ENCODE measurements around the gene ZNF697.

The ZNF697 gene

DNA sequence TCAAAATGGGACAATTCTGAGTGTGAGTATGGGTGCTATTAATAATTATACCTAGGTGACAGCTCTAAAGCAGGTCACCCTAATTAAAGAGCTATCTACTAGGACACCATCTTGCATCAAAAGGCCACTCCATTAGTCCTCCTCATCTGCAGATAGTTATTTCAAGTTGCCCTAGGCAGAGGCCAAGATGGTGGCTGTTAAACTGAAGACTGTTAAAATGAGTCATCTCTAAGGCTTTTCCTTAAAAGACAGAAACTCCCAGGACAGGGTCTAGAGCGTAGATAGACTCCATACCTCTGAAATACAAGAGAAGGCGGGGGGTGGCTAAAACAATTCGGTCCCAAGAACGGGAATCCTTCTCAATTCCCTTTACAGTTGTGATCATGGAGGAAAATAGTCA, 4.5 kb upstream of the ZNF697 start:
- no peaks in the 10 kb centered on the region for H3K27me3 ChIP-seq (ENCODE audit: low read length)
- no peaks in the 10 kb centered on the region for H3K9me3 ChIP-seq (ENCODE audit: insufficient read depth, low read length)
- H3K79me2 ChIP-seq (ENCODE audit: insufficient read depth, low read length): no peaks in the 10 kb centered on the region
- TF ChIP-seq, protein P1, sequence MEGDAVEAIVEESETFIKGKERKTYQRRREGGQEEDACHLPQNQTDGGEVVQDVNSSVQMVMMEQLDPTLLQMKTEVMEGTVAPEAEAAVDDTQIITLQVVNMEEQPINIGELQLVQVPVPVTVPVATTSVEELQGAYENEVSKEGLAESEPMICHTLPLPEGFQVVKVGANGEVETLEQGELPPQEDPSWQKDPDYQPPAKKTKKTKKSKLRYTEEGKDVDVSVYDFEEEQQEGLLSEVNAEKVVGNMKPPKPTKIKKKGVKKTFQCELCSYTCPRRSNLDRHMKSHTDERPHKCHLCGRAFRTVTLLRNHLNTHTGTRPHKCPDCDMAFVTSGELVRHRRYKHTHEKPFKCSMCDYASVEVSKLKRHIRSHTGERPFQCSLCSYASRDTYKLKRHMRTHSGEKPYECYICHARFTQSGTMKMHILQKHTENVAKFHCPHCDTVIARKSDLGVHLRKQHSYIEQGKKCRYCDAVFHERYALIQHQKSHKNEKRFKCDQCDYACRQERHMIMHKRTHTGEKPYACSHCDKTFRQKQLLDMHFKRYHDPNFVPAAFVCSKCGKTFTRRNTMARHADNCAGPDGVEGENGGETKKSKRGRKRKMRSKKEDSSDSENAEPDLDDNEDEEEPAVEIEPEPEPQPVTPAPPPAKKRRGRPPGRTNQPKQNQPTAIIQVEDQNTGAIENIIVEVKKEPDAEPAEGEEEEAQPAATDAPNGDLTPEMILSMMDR (IDR thresholded peaks at IDR 0.05; ENCODE audit: insufficient read depth, low read length, poor library complexity, severe bottlenecking): no peak
- TF ChIP-seq EZH2phosphoT487 (conservative IDR thresholded peaks at IDR 0.05; ENCODE audit: low read length): no peak
- H3K9me2 ChIP-seq (replicated peaks; ENCODE audit: insufficient read depth, low read length): no peaks in the 10 kb centered on the region
- H3K27ac ChIP-seq (ENCODE audit: low read depth, low read length): no peak overlapping the region
- no peak overlapping the region for H2AFZ ChIP-seq (ENCODE audit: low read depth, low read length, severe bottlenecking)
- H3K4me2 ChIP-seq (ENCODE audit: low read depth, low read length, poor library complexity, severe bottlenecking): no peak overlapping the region
- no peak overlapping the region for H3K9ac ChIP-seq (ENCODE audit: low read length)
- H4K20me1 ChIP-seq (ENCODE audit: low read depth, low read length): no peaks in the 10 kb centered on the region
- no peaks in the 10 kb centered on the region for H3F3A ChIP-seq (ENCODE audit: insufficient read depth)
- H3K36me3 ChIP-seq (ENCODE audit: low read length): no peaks in the 10 kb centered on the region
- H3K4me3 ChIP-seq (ENCODE audit: insufficient read depth, low read length, poor library complexity, severe bottlenecking): no peak overlapping the region

DNA sequence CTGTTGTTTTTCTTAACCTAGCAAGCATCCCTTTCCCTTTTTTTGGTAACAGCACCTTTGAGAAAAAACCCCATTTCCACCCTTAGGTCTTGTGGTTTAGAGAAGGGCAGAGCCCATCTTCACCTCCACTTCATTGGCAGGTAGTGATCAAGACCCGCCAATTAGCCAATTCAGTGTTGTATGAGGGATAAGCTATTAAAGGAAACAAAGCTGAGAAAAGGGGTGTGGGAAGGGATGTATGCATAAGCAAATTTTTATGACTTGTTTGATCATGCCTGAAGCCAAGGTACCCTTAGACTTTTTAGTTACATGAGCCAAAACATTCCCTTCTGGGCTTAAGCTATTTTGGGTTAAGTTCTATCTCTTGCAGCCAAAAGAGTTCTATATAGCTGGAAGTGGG, 3.6 kb upstream of the ZNF697 start:
- no peak overlapping the region for H3K9ac ChIP-seq (ENCODE audit: low read length)
- H3K79me2 ChIP-seq (ENCODE audit: insufficient read depth, low read length): no peaks in the 10 kb centered on the region
- no peaks in the 10 kb centered on the region for H3K27me3 ChIP-seq (ENCODE audit: low read length)

DNA sequence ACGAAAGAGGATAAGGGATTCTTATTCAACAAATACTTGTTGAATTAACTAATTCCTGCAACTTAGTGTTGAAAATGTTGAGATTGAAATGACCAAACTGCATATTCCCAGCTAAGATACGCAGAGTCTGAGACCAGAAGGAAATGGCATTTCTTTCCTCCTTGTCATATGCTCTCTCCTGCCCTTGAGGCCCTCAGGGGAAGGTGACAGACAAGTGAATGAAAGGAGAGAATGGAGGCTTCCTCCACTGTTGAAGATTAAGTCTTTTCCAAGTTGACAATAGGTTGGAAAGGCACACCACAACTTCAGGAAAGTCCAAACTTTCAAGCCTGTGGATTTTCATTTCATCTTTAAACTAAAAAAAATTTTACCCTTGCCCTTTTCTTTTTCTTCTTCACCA, 3.1 kb upstream of the ZNF697 start:
- no peaks in the 10 kb centered on the region for H3K36me3 ChIP-seq (ENCODE audit: low read length)
- H3K27me3 ChIP-seq (ENCODE audit: low read length): no peaks in the 10 kb centered on the region
- H3K79me2 ChIP-seq (ENCODE audit: insufficient read depth, low read length): no peaks in the 10 kb centered on the region
- H3K27ac ChIP-seq (ENCODE audit: low read depth, low read length): no peak overlapping the region
- H3K4me3 ChIP-seq (ENCODE audit: insufficient read depth, low read length, poor library complexity, severe bottlenecking): no peak overlapping the region
- H4K20me1 ChIP-seq (ENCODE audit: low read depth, low read length): no peaks in the 10 kb centered on the region
- no peak overlapping the region for H3K4me2 ChIP-seq (ENCODE audit: low read depth, low read length, poor library complexity, severe bottlenecking)
- no peak overlapping the region for H2AFZ ChIP-seq (ENCODE audit: low read depth, low read length, severe bottlenecking)
- no peaks in the 10 kb centered on the region for H3K9me2 ChIP-seq (replicated peaks; ENCODE audit: insufficient read depth, low read length)
- no peak for TF ChIP-seq EZH2phosphoT487 (conservative IDR thresholded peaks at IDR 0.05; ENCODE audit: low read length)
- TF ChIP-seq, protein P1 (IDR thresholded peaks at IDR 0.05; ENCODE audit: insufficient read depth, low read length, poor library complexity, severe bottlenecking): no peak
- no peak overlapping the region for H3K9ac ChIP-seq (ENCODE audit: low read length)
- H3K9me3 ChIP-seq (ENCODE audit: insufficient read depth, low read length): no peaks in the 10 kb centered on the region
- H3F3A ChIP-seq (ENCODE audit: insufficient read depth): no peaks in the 10 kb centered on the region

More for the DNA sequence above, 3.6 kb upstream of the ZNF697 start:
- TF ChIP-seq, protein P1 (IDR thresholded peaks at IDR 0.05; ENCODE audit: insufficient read depth, low read length, poor library complexity, severe bottlenecking): no peak
- no peak for TF ChIP-seq EZH2phosphoT487 (conservative IDR thresholded peaks at IDR 0.05; ENCODE audit: low read length)
- Histone ChIP-seq H2AFZ (ENCODE audit: low read depth, low read length, severe bottlenecking) (no peak overlapping the region), H3K9me3 (ENCODE audit: insufficient read depth, low read length) (no peaks in the 10 kb centered on the region), H3K4me3 (ENCODE audit: insufficient read depth, low read length, poor library complexity, severe bottlenecking) (no peak overlapping the region), H3K4me2 (ENCODE audit: low read depth, low read length, poor library complexity, severe bottlenecking) (no peak overlapping the region), H3K36me3 (ENCODE audit: low read length) (no peaks in the 10 kb centered on the region), H3K27ac (ENCODE audit: low read depth, low read length) (no peak overlapping the region), H3F3A (ENCODE audit: insufficient read depth) (no peaks in the 10 kb centered on the region), H4K20me1 (ENCODE audit: low read depth, low read length) (no peaks in the 10 kb centered on the region), H3K9me2 (replicated peaks; ENCODE audit: insufficient read depth, low read length) (no peaks in the 10 kb centered on the region)

Measured in SU-DHL-6 (cell line).